Nephron progenitor cell (in vitro differentiated cells): ENCODE data around the gene INSRR.
A peak's percentile ranks its signal among the peaks of the same experiment; 100 is the strongest.

Experiments used
- DNase-seq: peaks from one replicate; pipeline ENCODE4 v3.0.0; 2021
- H3K27ac Mint-ChIP-seq: 2 replicates; pipeline ENCODE4 v1.8.0; 2021; ENCODE audit warnings: mild to moderate bottlenecking, moderate library complexity, mixed read lengths
- H3K27me3 Mint-ChIP-seq: 2 replicates; pipeline ENCODE4 v1.8.0; 2021; ENCODE audit warnings: mild to moderate bottlenecking, low read depth, mixed read lengths; ENCODE audit not compliant: poor library complexity
- H3K36me3 Mint-ChIP-seq: 2 replicates; pipeline ENCODE4 v1.8.0; 2021; ENCODE audit warnings: low read depth, mixed read lengths
- H3K4me1 Mint-ChIP-seq: 2 replicates; pipeline ENCODE4 v1.8.0; 2021; ENCODE audit warnings: mixed read lengths
- H3K4me3 Mint-ChIP-seq: 2 replicates; pipeline ENCODE4 v1.8.0; 2021; ENCODE audit warnings: mild to moderate bottlenecking, moderate library complexity, mixed read lengths
- H3K9me3 Mint-ChIP-seq: 2 replicates; pipeline ENCODE4 v1.8.0; 2021; ENCODE audit warnings: mild to moderate bottlenecking, moderate library complexity, mixed read lengths
- CTCF ChIP-seq: fragments of 200-600 bp; sonication (generic); IDR thresholded peaks from 2 replicates; pipeline ENCODE4 v1.5.0; 2021; ENCODE audit warnings: antibody characterized with exemption

Gene INSRR

DNA sequence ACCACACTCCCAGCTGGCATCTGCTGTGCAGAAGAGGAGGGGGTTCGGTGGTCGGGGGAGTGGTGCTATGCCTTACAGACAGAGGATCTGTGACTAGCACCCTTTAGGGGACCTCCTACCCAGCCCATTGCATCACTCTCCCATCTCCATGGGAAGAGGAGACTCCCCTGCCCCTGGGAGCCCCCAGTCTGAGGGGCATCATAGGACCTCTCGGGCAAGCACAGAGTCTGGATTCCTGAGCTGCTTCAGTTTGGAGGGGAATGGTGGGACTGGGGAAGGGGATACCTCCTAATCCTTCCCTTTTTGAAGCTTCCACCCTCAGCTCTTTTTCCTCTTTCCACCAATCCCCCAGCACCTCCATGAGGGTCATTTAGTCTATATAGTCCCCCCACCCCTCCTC, 1.4 kb downstream of the INSRR start:
- Mint-ChIP-seq H3K27me3 (peaks cover 70% of the 10 kb centered on the region), H3K9me3 (no peaks in the 10 kb centered on the region), H3K4me1 (peaks cover 73% of the 10 kb centered on the region), H3K27ac (no peak overlapping the region), H3K4me3 (no peak overlapping the region), H3K36me3 (no peaks in the 10 kb centered on the region)
- TF ChIP-seq CTCF = no peak
- no peak for DNase-seq

DNA sequence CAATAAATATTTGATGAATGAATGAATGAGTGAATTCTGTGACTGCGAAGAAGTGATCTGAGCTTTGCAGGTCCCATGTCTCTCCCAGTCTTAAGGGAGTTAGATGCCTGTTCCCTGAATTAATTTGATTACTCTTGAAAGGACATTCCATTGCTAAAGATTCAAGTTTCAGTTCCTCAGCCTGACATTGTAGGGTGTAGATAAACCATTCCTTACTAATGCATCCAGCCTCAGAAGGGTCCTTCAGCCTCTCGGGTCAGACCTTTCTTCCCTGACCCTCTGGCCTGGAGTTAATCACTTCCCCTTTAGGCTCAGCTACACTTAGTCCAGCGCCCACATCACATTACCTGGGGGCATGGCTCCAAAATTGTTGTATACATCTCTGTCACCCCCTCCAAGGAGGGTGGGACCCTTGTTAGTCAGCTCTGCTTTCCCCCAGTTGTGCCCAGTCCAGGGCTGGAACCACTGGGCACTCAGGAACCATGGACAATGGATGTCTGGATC, 2.6 kb downstream of the INSRR start:
- Mint-ChIP-seq H3K9me3 (no peaks in the 10 kb centered on the region), H3K4me1 (peaks cover 68% of the 10 kb centered on the region), H3K4me3 (no peak overlapping the region), H3K36me3 (no peaks in the 10 kb centered on the region), H3K27me3 (peaks cover 66% of the 10 kb centered on the region), H3K27ac (no peak overlapping the region)
- no peak for DNase-seq
- TF ChIP-seq CTCF = no peak

DNA sequence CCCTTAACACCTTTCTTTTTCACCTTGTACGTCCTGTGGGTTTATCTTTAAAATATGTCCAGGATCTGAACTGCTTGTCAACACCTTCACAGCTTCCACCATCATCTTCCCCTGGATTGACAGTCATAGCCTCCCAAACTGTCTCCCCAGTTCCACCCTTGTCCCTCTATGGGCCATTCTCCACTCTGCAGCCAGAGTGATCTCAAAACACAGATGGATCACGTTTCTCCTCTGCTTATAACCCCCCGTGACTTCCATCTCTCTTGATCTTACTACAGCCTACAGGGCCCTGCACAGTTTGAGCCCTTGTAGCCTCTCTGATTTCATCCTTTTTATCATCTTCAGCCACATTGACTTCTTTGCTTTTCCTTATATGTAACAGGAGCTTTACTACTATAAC, 4.3 kb downstream of the INSRR start:
- peaks cover 70% of the 10 kb centered on the region for H3K27me3 Mint-ChIP-seq
- H3K4me3 Mint-ChIP-seq = peak overlapping the region; percentile 3
- no peak overlapping the region for H3K27ac Mint-ChIP-seq
- no peaks in the 10 kb centered on the region for H3K36me3 Mint-ChIP-seq
- H3K9me3 Mint-ChIP-seq = no peaks in the 10 kb centered on the region
- no peak for TF ChIP-seq CTCF
- DNase-seq = no peak
- H3K4me1 Mint-ChIP-seq = peaks cover 62% of the 10 kb centered on the region

DNA sequence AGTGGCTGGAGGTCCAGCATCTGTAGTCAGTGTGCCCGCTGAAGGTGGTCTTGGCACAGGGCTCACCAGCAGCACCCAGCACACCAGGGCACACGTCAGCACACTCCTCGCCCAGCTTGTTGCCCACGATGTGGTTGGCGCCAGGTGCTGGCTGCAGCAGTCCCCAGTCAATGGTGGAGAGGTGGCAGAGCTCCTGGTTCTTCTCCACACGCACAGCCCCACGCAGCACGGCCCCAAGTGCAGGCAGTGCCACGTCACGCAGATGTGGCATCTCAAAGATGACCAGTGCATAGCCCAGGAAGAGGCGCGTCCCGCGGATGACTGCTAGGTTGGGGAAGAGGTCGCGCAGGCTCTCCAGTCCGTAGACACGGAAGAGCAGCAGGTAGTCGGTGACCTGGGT, 5.2 kb downstream of the INSRR start:
- peaks cover 67% of the 10 kb centered on the region for H3K4me1 Mint-ChIP-seq
- H3K27ac Mint-ChIP-seq = no peak overlapping the region
- peaks cover 71% of the 10 kb centered on the region for H3K27me3 Mint-ChIP-seq
- no peaks in the 10 kb centered on the region for H3K9me3 Mint-ChIP-seq
- no peaks in the 10 kb centered on the region for H3K36me3 Mint-ChIP-seq
- DNase-seq = no peak
- H3K4me3 Mint-ChIP-seq = no peak overlapping the region
- no peak for TF ChIP-seq CTCF

GRCh38 chr1:156852418-156852874, 6.5 kb downstream of the INSRR start:
- Mint-ChIP-seq H3K27me3 (peaks cover 71% of the 10 kb centered on the region), H3K4me3 (peak overlapping the region; percentile 11), H3K36me3 (no peaks in the 10 kb centered on the region), H3K27ac (no peak overlapping the region), H3K9me3 (no peaks in the 10 kb centered on the region), H3K4me1 (peaks cover 61% of the 10 kb centered on the region)
- peak; percentile 63 for DNase-seq
- TF ChIP-seq CTCF = no peak

DNA sequence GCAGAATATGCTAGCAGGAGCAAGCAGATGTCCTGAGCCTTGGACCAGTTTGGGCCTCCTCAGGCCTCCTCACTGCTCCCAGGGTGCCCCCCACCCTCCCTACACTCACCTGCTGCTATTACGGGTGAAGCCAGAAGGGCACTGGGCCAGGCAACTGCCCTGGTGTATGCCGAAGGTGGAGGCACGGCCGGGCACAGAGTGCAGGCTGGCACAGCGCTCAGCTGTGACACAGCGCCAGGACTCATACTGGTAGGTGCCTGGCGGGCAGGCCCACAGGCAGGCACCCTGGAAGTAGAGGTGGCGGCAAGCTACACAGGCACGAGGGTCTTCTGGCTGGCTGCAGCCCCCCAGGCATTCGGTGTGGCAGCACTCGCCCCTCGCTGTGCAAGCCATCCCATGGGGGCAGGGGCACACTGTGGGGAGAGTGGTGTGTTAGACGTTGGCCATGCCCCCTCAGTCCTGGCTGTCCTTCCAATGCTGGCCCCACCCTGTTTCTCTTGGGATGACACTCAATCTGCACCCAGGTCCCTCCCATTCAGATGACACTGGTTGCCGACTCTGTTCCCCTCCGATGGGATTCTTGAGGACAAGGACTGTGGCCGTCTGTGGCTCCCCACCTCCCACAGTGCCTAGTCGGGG, 7.0 kb downstream of the INSRR start:
- peaks cover 58% of the 10 kb centered on the region for H3K4me1 Mint-ChIP-seq
- no peaks in the 10 kb centered on the region for H3K36me3 Mint-ChIP-seq
- no peak overlapping the region for H3K4me3 Mint-ChIP-seq
- H3K27me3 Mint-ChIP-seq = peaks cover 73% of the 10 kb centered on the region
- H3K9me3 Mint-ChIP-seq = no peaks in the 10 kb centered on the region
- TF ChIP-seq CTCF = no peak
- H3K27ac Mint-ChIP-seq = no peak overlapping the region
- no peak for DNase-seq
